Activated naive CD4-positive, alpha-beta T cell treated with Interleukin-2 at 50 U/mL for 16 hours (primary cell): ENCODE data around the gene LNX2.
A peak's percentile ranks its signal among the peaks of the same experiment; 100 is the strongest.

Experiments
- DNase-seq: peaks from one replicate; pipeline ENCODE4 v3.0.0-alpha.2; 2020

LNX2 gene

DNA sequence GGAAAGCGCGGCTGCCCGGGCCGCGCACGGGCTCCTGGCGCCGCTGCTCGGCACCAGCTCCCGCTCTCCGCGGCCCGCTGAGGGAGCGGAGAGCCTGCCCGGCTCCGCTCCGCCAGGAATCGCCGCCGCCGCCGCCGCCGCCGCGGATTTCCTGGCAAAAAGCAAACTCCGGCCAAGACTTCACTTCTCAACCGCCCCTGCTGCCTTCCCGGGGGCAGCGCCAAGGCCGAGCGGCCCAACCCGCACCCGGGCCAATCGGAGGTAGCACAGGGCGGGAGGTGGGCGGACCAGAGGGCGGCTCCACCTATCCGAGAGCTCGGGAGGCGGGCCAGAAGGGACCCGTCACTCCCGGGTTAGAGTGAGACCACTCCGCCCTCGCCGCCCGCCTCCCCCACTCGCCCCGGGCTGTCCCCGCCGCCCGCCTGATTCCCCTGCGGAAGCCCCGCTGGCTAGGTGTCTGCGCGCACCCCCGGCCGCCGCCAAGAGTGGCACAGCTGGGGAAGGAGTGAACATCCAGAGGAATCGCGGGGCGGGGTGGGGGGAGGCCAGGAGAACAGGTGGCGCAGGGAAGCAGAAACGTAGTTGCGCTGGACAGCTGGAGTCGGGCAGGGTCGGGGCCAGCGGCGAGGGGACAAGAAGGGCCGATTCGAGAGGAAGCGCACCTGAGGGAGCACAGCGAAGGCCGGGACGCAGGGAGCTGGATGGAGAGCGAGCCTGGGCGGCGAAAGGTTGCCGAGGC, at the start of gene LNX2:
TSS of gene LNX2 (minus strand) at position 153 of the 739 bp plus-strand sequence. CDS start 38,826 bp downstream, outside the sequence.
- DNase-seq, result peak; percentile 98

DNA sequence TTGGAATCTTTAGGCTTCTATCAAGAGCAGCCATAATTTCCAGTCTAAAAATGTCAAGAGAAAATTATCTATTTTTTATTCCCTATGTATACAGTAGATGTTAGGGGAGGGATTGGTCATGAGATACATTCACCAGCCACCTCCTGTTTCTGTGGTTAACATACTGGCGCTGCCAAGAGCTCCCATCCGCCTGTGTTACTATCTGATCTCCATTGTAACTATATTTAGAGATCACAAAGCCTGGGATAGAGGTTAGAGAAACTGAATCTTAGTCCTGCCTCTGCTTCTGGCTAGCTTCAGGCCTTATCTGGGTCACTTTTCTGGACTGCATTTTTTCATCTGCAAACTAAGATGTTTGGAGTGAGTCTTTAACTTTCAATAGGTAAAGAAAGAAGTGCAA, 47.6 kb upstream of the LNX2 start:
- no peak for DNase-seq

DNA sequence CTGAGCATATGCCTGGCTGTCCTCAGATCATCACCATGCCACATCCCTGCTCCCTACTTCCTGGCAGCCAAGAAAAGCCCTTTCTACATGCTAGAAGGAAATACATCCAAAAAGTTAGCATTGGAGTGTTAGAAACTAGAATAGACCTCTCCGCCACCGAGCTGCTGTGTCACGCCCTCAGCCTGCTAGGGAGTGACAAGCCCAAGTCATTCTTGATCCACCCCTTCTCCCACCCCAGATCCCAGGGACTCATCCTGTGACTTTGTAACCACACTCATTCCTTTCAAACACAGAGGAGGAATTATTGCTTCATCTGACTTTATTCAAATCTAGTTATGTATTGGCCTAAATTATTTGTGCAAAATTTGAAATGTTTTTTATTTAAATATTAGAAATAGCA, 46.6 kb upstream of the LNX2 start:
- DNase-seq, result no peak

DNA sequence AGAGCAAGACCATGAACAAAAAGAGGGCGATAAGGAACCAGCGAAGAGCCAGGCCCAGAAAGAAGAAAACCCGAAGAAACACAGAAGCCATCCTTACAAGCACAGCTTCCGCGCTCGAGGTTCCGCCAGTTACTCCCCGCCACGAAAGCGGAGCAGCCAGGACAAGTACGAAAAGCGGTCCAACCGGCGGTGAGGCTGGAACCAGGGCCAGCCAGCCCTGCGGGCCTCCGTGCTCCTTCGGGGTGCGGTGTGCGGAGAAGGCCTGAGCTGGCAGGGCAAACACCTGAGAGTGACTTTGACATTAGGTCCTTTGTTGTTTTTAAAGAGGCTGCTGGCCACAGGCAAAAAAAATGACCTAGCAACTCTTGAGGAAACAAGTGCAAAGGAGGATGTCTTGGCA, 45.4 kb upstream of the LNX2 start:
- DNase-seq, result no peak

DNA sequence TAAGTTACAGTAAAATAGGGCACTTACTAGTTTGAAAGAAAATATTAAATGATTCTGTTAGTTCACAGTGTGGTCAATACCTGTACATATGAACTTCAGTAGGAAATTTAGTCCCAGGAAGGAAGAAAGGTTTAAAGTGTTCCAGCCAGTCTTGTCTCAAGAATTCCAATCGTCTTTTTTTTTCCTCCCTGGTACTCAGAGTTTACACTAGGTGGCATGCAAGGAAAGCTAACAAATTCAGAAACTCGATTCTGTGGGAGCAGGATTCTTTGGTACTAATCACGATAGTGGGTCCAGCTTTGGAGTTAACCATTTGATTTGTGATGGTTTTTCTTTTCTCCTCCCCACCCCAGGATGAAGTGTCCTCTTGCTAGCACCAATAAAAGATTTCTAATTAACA, 45.0 kb upstream of the LNX2 start:
- no peak for DNase-seq

DNA sequence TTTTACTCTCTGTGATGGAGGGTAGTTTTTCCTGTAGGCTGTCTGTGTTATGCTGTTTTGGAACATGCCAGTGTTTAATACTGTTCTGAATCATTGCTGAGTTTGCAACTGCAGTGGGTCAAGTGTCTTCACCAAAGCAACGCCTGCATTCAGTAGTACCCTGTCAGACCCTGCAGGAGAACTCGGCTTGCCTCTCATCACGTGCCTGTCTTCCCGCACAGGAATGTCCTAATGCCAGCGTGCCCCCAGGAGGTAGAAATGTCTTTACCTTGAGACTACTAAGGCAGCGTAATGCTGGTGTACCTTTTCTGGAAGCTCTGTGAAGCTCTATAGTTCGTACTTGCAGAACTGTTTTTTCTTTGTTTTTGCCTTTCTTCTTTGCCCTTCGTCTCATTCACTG, 43.6 kb upstream of the LNX2 start:
- DNase-seq, result no peak

DNA sequence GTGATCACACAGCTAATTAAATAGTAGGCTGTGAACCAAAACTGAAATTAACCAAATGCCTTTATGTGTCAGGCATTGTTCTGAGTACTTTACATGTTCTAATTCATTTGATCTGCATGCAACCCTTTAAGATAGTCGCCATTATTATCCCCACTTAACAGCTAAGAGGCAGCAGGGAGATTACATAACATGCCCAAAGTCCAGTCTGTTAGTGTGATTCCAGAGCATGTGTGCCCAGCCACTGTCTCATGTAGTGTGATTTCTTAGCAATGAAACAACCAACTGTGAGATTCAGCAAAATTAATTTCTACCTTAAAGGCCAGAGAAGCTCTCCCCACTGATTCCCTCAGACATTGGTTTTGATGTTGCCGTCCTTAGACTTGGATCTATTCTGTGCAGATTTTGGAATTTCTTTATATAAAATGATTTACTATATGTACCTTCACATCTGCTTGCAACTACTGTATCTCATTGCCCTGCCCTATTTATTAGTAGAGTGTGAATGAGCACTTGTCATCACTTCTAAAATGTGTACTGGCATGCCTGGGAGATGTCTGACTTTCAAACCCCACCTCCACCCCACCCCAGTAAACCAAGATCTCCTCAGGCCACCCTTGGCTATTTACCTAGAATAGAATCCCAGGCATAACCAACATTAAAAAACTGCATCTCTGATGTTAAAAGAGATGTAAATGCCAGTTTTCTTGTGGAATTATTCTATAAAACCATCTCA, 42.6 kb upstream of the LNX2 start:
- DNase-seq, result no peak

DNA sequence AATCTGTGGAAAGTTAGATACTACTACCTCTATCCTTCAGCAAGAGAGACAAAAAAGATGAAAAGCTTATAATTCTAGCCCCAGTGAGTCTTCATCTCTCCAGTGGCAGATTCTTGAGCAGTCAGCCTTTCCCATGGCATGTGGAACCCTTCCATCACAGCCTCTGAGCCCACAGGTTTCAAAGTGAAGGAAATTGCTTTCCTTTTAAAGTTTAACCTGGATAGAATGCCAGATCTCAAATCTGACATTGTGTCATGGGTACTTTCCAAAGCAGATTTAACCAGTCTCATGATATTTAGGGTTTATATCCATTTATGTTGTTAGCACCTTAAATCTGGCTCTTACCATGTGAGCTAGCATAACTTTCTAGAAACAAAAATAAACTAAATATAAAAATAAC, 40.7 kb upstream of the LNX2 start:
- no peak for DNase-seq

DNA sequence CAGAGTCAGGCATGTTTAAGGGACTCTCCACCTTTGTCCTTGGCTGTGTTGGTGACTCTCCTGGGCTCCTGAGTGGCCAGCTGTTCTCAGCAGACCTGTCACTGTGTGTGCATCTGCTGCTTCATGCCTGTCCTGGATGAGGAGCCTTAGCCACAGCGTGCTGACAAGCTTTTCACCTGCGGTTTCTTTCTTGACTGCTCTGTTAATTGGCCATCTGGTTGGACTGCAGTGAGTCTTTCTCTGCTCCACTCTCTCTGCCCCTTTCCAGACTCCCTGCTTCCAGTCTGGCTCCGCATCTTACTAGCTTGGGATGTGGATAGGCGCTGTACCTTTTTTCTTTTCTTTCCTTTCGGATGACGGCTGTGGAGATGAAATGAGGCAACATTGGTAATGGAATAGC, 40.2 kb upstream of the LNX2 start:
- no peak for DNase-seq

DNA sequence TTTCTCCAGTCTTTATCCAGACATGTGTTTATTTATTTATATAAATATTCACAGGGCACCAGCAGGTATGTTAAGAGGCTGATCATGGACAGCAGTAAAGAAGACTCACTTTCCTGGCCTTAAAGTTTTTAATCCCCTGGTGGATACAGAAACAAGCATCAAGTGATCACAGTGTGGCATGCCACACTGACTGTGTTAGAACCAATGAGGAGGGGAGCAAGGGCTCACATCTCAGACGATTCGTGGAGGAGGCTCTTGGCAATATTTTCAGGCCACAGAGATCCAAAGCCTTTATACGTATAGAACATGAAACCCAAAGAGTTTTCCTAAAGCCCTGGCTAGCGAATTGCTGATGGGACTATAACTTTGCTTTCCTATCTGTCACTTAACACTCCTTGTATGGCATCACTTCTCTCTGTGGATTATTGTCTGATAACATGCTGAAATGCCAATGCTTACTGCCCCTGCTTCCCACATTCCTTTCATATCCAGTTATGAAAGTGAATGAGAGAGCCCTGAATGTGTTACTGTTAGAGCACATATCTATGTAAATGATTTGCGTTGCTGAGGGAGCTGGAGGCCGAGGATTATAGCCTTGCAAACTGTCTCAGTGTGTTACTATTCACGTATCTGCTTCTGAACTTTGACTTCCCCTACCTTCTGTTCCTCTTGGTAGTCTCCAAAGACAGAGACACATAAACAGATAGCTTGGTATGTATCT, 39.0 kb upstream of the LNX2 start:
- no peak for DNase-seq

DNA sequence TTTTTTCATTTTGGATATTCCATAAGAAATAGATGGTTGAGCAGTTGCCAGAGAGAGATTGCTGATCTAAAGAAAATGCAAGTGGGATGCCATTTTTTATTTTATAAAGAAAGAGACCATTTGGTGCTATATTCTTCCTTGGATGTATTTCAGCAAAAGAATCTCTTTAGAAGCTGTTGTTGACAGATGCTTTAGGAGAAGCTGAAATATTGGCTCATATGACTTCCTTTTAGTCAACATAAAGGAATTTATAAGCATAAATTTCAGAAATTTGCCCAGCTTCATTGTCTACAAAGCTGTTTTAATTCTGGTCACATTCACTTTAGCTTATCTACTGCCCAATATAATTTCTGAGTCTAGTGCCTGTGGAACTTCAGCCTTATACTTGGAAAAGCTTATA, 38.2 kb upstream of the LNX2 start:
- DNase-seq, result no peak

DNA sequence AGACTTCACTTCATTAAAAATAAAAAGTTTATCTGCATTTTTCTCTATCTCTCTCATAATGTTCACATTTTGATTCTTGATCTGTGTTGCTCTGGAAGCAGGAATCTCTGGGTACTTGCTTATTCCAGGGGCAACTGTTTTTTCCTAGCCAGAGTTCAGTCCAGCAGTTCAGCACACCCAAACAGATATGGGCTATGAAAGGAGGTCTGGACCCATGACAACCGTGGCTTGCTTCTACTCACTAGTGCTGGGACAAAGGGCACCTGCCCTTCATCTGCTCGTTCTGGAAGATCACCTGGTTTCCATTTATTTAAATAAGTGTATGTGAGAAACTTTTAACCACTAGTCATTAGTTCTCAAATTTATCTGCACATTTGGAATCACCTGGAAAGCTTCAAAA, 37.4 kb upstream of the LNX2 start:
- DNase-seq, result no peak

DNA sequence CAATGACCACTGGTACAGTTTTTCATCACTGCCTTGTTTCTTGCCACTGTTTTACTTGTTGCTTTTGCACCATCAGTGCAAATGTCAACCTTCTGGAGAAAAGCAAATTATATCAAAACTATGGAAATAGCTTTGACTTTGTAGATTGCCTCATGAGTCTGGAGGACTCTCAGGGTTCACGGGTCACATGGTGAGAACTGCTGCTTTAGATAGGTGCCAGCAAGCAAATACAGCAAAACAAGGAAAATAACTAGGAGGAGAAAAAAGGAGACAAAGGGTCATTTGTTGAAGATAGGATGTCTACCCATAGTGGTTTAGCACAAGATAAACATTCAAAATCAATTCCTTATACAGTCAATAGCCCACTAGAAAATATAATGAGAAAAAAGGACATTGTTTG, 34.5 kb upstream of the LNX2 start:
- no peak for DNase-seq

DNA sequence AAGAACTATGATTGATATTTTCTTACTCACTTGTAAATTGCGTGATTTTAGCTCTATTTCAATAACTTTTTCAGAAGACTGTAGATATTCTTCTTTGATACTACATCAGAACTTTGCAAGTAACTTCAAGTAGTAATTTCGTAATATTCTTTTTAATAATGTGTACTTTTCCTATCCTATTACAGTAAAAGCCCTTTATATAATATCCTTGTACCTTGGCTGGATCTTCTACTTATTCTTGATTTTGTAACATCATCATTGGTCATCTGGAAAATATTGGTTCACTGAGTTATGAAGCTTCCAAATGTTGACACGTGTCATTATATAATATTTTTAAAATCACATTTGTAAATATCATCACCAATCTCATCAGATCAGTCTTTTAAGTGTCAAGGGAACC, 33.7 kb upstream of the LNX2 start:
- no peak for DNase-seq

DNA sequence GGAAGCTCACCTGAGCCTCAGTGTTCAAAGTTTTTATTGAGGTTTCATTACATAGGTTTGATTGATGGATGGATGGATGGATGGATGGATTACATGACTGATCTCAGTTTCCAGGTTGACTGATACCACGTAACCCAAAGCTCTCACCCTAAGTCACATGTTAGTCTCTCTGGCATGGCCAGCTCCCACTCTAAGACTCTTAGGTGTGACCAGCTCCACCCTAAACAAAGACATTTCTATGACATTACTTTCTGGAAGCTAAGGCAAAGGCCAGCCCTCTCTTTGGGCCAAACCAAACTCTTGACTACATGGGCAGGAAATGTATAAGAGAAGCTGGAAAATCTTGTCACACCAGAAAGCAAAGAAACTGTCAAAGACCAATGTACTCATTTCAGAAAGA, 30.0 kb upstream of the LNX2 start:
- no peak for DNase-seq

DNA sequence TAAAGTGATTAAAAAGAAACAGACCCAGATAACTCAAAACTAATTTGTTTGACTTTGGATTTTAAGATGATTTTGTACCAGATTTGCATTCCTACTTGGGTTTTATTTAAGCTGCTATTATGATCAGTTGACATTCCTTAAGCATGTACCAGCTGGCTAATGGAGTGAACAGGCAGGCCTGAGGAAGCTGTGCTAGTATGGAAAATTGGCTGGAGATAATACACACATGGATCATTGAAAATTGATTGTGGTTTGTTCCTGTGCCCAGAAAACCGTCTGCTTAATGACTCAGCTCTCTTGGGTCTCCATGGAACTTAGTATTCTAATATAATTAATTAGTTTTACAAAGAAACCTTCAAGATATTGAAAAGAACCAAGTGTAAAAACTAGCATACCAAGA, 24.0 kb upstream of the LNX2 start:
- no peak for DNase-seq

DNA sequence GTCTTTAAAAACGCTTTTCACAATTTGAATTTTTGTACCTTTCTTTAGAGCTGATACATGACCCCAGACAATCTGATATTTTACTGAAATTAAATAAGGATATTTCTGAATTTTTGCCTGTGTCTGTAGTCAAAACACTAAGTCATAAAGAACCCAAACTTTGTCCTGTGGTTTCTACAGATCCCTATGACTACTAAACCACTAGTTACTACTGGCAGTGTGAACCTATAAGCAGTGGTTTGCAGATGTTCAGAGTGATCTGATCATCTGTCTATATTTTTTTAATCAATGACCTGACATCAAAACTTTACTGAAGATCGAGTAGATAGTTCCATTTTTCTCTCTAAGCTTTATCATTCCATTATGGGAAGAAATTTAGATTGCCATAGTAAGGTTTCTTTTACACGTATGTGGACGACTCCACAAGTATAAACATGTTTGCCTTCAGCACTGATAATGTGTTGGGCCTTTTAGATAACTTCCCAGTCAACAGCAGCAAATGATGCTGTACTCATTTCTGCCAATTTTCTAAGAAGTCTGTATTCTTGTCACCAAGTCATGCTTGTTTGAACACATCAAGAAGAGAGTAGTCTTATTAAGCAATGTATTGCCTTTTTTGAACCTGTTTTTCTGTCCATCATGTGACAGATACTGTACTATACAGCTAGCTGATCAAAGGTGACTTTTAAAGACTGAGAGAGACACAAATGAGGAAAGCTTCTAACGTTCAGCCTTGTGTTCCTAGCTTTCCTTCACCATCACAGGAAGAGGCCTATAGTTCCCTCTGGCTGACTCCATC, 23.2 kb upstream of the LNX2 start:
- DNase-seq, result no peak

DNA sequence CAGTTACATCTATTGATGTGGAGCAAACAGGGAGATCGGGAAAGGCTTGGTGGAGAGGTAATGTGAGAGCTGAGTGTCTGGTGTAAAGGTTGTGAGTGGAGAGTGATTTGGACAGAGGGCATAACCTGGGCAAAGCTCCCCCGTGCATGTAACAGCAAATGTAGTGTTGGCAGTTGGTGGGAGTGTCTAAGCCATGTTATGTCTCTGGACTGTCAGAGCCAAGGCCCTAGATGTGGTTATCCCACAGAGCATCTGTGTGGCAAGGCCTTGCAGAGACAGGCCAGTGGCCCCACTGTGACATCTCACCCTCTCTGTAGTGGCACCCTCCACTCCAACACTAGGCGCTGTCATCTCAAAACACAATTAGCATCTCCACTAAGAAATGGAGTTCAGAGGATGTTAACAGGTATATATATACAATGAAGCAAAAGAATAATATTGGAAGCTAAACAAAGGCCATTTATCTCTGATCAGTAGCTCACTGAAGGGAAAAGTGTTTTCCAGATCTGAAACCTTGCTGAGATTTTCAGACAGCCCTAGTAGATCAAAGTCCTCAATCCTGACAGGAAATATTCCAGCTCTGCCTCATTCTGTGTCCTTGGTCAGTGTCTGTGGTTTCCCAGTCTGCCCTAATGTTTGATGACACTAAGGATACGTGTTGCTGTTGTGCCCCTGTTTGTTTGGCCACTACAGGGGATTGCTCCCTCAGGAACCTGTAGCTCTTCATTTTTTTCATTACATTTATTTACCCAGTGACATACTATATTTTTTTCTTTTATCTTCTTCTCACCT, 21.6 kb upstream of the LNX2 start:
- no peak for DNase-seq

DNA sequence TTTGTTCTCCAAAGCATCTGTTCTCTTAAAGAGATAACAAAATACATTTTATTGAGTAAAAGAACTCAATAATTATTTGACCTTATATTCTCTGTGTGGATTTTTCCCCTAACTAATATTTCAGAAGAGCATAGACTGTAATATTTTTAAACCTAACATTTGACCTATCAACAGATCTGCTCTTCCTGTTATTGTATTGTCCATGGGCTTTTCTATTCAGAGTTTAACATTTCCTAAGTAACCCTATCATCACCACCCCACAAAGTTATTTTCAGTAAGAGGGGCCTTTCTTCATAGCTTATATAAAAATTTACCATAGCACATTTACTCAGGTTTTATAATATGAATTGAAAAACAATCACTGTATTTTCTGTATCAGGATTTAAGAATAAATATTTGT, 18.9 kb upstream of the LNX2 start:
- DNase-seq, result no peak

DNA sequence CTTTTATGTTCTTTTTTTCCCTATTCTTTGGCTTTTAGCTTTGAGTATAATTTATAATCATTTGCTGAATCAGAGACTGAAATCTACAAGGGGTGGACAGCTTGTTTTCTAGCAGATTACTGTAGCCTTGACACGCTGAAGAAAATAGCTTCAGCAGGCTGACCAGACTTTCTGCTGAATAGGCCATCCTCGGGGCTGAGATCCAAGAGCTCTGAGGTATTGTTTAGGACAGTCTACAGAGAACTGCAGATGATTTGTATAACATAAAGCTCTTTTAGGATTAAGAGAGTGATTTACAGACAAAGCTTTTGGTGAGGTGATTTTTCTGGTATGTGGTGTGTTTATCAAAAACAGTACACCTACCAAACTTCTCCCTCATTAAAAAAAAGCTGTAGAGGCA, 18.2 kb upstream of the LNX2 start:
- DNase-seq, result no peak

DNA sequence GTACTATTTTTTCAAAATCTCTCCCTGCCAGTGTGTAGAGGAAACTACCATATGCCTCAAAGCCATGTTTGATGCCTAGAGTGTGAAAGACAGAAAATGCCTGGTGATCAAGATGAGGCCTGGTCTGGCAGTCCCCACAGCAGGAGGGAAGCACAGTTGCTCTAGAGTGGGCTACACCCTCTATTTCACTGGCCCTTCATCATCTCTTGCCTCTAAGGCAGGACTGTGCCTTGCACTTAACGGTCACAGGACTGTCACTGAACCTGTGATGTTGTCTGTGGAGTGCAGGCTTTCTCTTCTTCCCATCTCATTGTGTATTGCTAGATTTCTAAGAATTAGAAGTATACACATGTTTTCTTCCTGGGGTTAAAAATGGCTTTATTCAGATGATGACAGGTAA, 17.7 kb upstream of the LNX2 start:
- no peak for DNase-seq

DNA sequence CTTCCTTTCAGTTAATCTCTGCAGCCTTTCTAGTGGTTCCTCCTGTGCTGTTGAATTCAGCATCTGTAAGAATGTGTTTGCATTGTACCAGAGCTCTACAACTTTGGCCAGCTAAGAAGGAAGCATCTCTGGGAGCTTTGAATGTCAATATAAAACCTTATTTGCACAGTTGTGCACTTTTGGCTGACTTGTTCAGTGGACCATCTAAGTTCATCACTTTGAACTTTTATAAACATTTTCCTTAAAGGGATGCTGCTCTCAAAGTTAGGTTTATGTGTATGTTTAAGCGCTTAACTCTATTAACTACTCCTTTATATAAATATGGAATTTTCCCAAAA, 16.9 kb upstream of the LNX2 start:
- DNase-seq, result no peak
